HepG2 (cell line): ENCODE measurements around the gene PSMD2. TPM values are rescaled to one million over a fixed set of nuclear protein-coding genes. Genes with fewer than 3 reads are reported as not detected.

Experiments used
- IRF2 ChIP-seq: IDR thresholded peaks from 2 replicates; pipeline ENCODE4 v1.6.1; 2018; ENCODE audit warnings: missing genetic modification reagents, missing compliant biosample characterization
- MZF1 ChIP-seq: sonication (generic); formaldehyde crosslinking; IDR thresholded peaks from 2 replicates; pipeline ENCODE4 v1.8.1; 2023; ENCODE audit warnings: mild to moderate bottlenecking, missing genetic modification reagents, borderline replicate concordance
- POLR2G ChIP-seq: fragments of 200-400 bp; formaldehyde crosslinking; IDR thresholded peaks from 2 replicates; pipeline ENCODE4 v1.6.1; 2018; ENCODE audit warnings: mild to moderate bottlenecking, low read depth, low read length, moderate library complexity
- SAFB2 ChIP-seq: sonication (generic); formaldehyde crosslinking; IDR thresholded peaks from 2 replicates; pipeline ENCODE4 v1.5.1; 2020; ENCODE audit warnings: missing genetic modification reagents, low read depth, mild to moderate bottlenecking, borderline replicate concordance
- ZBTB38 ChIP-seq: sonication (generic); formaldehyde crosslinking; IDR thresholded peaks from 2 replicates; pipeline ENCODE4 v1.5.1; 2020; ENCODE audit warnings: mild to moderate bottlenecking, missing genetic modification reagents
- ZNF121 ChIP-seq: sonication (generic); formaldehyde crosslinking; IDR thresholded peaks from 2 replicates; pipeline ENCODE4 v1.5.0; 2020; ENCODE audit warnings: mild to moderate bottlenecking, missing genetic modification reagents
- ZNF235 ChIP-seq: sonication (generic); formaldehyde crosslinking; IDR thresholded peaks from 2 replicates; pipeline ENCODE4 v1.8.1; 2023; ENCODE audit warnings: mild to moderate bottlenecking, missing genetic modification reagents, borderline replicate concordance
- ZSCAN21 ChIP-seq: sonication (generic); formaldehyde crosslinking; IDR thresholded peaks from 2 replicates; pipeline ENCODE4 v1.8.0; 2022; ENCODE audit warnings: mild to moderate bottlenecking, missing genetic modification reagents, moderate library complexity, borderline replicate concordance
- polyA plus RNA-seq, 8 experiments: library from polyadenylated mRNA; depleted of rRNA in 3 of 8; stranded (reverse) in 7 of 8; unstranded in 1 of 8; fragments of >200 nt; fragmentation: Illumina TruSeq in 4 of 8; extraction: Trizol in 4 of 8; gene quantifications; 2 replicates each; pipeline versions ENCODE4 v1.2.1 to v1.2.3, GENCODE V29; 2011 to 2016; ENCODE audit warnings: low read depth in 4 of 8, missing spikeins in 1 of 8, mixed read lengths in 1 of 8; ENCODE audit not compliant: insufficient read depth in 1 of 8
- total RNA-seq, 5 experiments: library from RNA; depleted of rRNA; stranded (reverse); fragments of >200 nt; fragmentation: Illumina TruSeq; extraction: Trizol; gene quantifications; 2 replicates each; pipeline ENCODE4 v1.2.3, GENCODE V29; 2016; ENCODE audit warnings: low read depth in 1 of 5
- TF ChIP-seq, protein P1 (sequence below): sonication (generic); formaldehyde crosslinking; IDR thresholded peaks from 2 replicates; pipeline ENCODE4 v1.4.0; 2020; ENCODE audit warnings: mild to moderate bottlenecking, missing genetic modification reagents, borderline replicate concordance
- TF ChIP-seq, protein P2 (sequence below): sonication (generic); formaldehyde crosslinking; IDR thresholded peaks from 2 replicates; pipeline ENCODE4 v1.8.0; 2022; ENCODE audit warnings: low read depth, missing genetic modification reagents
- TF ChIP-seq, protein P3 (sequence below): sonication (generic); formaldehyde crosslinking; IDR thresholded peaks from 2 replicates; pipeline ENCODE4 v1.4.0; 2020; ENCODE audit warnings: missing genetic modification reagents, borderline replicate concordance
- TF ChIP-seq, protein P4 (sequence below): sonication (generic); formaldehyde crosslinking; IDR thresholded peaks from 2 replicates; pipeline ENCODE4 v1.8.1; 2022; ENCODE audit warnings: low read depth, mild to moderate bottlenecking, missing genetic modification reagents

The PSMD2 gene
- total and polyA plus RNA-seq, 2 of the 13 experiments (the other 11 are each of a cell fraction or from before 2014, with no cell fraction given): 125 to 200 TPM

DNA sequence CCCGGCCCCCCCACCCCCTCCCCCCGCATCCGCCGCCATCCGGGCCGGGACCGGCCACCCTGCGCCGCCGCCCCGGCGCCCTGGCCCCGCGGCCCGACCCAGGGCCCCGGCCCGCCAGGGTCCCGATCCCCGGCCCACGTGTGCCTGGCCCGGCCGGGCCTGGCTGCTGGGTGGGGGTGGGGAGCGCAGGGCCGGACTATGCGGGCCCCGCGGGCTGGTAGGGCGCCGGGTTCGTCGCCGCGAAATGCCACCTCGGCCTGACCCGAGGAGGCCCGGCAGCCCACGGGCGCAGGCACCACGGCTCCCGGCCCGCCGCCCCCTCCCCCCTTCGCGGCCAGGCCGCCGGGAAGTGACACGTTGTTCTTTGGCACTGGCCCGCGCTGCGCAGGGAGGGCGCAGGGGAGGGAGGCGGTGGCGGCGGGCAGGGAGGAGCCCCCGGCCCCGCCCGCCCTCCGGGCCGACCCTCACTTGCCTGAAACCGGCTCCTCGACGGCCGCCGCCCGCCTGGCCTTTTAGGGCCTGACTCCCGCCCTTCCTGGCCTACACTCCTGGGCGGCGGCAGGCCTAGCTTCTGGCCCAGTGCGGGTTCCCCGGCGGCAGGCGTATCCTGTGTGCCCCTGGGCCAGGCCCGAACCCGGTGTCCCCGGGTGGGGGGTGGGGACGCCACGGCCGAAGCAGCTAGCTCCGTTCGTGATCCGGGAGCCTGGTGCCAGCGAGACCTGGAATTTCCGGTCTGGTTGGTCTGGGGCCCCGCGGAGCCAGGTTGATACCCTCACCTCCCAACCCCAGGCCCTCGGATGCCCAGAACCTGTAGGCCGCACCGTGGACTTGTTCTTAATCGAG, 15.9 kb downstream of the PSMD2 start (continued):
- TF ChIP-seq, protein P1, sequence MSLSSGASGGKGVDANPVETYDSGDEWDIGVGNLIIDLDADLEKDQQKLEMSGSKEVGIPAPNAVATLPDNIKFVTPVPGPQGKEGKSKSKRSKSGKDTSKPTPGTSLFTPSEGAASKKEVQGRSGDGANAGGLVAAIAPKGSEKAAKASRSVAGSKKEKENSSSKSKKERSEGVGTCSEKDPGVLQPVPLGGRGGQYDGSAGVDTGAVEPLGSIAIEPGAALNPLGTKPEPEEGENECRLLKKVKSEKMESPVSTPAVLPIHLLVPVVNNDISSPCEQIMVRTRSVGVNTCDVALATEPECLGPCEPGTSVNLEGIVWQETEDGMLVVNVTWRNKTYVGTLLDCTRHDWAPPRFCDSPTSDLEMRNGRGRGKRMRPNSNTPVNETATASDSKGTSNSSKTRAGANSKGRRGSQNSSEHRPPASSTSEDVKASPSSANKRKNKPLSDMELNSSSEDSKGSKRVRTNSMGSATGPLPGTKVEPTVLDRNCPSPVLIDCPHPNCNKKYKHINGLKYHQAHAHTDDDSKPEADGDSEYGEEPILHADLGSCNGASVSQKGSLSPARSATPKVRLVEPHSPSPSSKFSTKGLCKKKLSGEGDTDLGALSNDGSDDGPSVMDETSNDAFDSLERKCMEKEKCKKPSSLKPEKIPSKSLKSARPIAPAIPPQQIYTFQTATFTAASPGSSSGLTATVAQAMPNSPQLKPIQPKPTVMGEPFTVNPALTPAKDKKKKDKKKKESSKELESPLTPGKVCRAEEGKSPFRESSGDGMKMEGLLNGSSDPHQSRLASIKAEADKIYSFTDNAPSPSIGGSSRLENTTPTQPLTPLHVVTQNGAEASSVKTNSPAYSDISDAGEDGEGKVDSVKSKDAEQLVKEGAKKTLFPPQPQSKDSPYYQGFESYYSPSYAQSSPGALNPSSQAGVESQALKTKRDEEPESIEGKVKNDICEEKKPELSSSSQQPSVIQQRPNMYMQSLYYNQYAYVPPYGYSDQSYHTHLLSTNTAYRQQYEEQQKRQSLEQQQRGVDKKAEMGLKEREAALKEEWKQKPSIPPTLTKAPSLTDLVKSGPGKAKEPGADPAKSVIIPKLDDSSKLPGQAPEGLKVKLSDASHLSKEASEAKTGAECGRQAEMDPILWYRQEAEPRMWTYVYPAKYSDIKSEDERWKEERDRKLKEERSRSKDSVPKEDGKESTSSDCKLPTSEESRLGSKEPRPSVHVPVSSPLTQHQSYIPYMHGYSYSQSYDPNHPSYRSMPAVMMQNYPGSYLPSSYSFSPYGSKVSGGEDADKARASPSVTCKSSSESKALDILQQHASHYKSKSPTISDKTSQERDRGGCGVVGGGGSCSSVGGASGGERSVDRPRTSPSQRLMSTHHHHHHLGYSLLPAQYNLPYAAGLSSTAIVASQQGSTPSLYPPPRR: 0 out of 2 replicates have a peak, but pooled peaks have one; percentile 13
- 0 out of 2 replicates have a peak, but pooled peaks have one; percentile 20 for TF ChIP-seq ZNF235 (CRISPR knock-in tag)
- peak; percentile 16 for TF ChIP-seq ZBTB38 (CRISPR knock-in tag)
- peak; percentile 22; the same call in 1 of the 2 replicates for TF ChIP-seq IRF2
- no peak for TF ChIP-seq MZF1
- TF ChIP-seq, protein P2, sequence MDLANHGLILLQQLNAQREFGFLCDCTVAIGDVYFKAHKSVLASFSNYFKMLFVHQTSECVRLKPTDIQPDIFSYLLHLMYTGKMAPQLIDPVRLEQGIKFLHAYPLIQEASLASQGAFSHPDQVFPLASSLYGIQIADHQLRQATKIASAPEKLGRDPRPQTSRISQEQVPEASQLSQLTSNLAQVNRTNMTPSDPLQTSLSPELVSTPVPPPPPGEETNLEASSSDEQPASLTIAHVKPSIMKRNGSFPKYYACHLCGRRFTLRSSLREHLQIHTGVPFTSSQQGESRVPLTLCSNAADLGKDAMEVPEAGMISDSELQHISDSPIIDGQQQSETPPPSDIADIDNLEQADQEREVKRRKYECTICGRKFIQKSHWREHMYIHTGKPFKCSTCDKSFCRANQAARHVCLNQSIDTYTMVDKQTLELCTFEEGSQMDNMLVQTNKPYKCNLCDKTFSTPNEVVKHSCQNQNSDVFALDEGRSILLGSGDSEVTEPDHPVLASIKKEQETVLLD (CRISPR knock-in tag): peak; percentile 68
- TF ChIP-seq ZNF121 (CRISPR knock-in tag): 0 out of 2 replicates have a peak, but pooled peaks have one; percentile 32
- TF ChIP-seq, protein P3, sequence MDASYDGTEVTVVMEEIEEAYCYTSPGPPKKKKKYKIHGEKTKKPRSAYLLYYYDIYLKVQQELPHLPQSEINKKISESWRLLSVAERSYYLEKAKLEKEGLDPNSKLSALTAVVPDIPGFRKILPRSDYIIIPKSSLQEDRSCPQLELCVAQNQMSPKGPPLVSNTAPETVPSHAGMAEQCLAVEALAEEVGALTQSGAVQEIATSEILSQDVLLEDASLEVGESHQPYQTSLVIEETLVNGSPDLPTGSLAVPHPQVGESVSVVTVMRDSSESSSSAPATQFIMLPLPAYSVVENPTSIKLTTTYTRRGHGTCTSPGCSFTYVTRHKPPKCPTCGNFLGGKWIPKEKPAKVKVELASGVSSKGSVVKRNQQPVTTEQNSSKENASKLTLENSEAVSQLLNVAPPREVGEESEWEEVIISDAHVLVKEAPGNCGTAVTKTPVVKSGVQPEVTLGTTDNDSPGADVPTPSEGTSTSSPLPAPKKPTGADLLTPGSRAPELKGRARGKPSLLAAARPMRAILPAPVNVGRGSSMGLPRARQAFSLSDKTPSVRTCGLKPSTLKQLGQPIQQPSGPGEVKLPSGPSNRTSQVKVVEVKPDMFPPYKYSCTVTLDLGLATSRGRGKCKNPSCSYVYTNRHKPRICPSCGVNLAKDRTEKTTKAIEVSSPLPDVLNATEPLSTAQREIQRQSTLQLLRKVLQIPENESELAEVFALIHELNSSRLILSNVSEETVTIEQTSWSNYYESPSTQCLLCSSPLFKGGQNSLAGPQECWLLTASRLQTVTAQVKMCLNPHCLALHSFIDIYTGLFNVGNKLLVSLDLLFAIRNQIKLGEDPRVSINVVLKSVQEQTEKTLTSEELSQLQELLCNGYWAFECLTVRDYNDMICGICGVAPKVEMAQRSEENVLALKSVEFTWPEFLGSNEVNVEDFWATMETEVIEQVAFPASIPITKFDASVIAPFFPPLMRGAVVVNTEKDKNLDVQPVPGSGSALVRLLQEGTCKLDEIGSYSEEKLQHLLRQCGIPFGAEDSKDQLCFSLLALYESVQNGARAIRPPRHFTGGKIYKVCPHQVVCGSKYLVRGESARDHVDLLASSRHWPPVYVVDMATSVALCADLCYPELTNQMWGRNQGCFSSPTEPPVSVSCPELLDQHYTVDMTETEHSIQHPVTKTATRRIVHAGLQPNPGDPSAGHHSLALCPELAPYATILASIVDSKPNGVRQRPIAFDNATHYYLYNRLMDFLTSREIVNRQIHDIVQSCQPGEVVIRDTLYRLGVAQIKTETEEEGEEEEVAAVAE (CRISPR knock-in tag): no peak
- TF ChIP-seq SAFB2 (CRISPR knock-in tag): 0 out of 2 replicates have a peak, but pooled peaks have one; percentile 21
- peak; percentile 71; the same call in 1 of the 2 replicates for TF ChIP-seq ZSCAN21 (CRISPR knock-in tag)
- TF ChIP-seq, protein P4, sequence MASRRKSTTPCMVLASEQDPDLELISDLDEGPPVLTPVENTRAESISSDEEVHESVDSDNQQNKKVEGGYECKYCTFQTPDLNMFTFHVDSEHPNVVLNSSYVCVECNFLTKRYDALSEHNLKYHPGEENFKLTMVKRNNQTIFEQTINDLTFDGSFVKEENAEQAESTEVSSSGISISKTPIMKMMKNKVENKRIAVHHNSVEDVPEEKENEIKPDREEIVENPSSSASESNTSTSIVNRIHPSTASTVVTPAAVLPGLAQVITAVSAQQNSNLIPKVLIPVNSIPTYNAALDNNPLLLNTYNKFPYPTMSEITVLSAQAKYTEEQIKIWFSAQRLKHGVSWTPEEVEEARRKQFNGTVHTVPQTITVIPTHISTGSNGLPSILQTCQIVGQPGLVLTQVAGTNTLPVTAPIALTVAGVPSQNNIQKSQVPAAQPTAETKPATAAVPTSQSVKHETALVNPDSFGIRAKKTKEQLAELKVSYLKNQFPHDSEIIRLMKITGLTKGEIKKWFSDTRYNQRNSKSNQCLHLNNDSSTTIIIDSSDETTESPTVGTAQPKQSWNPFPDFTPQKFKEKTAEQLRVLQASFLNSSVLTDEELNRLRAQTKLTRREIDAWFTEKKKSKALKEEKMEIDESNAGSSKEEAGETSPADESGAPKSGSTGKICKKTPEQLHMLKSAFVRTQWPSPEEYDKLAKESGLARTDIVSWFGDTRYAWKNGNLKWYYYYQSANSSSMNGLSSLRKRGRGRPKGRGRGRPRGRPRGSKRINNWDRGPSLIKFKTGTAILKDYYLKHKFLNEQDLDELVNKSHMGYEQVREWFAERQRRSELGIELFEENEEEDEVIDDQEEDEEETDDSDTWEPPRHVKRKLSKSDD (CRISPR knock-in tag): 0 out of 2 replicates have a peak, but pooled peaks have one; percentile 31
- peak; percentile 12 for TF ChIP-seq POLR2G
